B cell (primary cell): ENCODE measurements around the gene ATRNL1.

Source experiments
- CTCF ChIP-seq: fragments of 200-600 bp; IDR thresholded peaks from one replicate; pipeline ENCODE4 v1.8.0; 2022; ENCODE audit warnings: antibody characterized with exemption, mild to moderate bottlenecking
- EZH2 ChIP-seq: IDR thresholded peaks from 2 replicates; pipeline ENCODE4 v1.6.1; 2012; ENCODE audit warnings: borderline replicate concordance, low read depth, mild to moderate bottlenecking, moderate library complexity, low read length; ENCODE audit not compliant: insufficient read depth, poor library complexity, severe bottlenecking

GRCh38 chr10:115879372-115880089 is 786.4 kb downstream of the ATRNL1 start:
- TF ChIP-seq CTCF (no peak), EZH2 (no peak)
